ENCODE data around the gene HES4.

The HES4 gene

DNA sequence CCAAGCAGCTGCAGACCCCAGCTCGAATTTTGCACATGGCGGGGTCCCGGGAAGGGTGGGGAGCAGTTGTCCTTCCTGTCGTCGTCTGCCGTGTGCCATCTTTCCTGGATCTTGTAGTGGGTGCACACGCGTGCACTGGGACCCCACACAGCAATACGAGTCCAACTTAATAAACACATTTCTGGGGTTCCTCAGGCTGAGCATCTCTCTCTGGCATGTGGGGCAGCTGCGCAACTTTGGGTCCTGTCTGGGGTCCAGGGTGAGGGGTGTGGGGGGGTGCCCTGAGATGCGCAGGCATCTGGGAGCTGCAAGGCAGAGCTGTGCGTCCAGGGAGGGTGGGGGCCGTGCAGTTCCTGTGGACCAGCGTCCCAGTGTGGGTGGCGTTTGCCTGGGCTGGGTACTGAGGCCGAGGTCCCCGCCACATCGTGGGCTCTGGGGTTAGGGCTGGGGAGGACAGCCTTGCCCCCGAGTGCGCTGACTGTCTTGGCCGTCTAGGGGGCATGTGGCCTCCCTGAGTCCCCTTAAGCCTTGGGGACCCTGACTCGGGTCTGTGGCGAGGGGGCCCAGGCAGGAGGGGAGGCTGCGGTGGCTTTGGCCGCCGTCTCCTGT, 34.3 kb downstream of the HES4 start:
- no peak for DNase-seq

DNA sequence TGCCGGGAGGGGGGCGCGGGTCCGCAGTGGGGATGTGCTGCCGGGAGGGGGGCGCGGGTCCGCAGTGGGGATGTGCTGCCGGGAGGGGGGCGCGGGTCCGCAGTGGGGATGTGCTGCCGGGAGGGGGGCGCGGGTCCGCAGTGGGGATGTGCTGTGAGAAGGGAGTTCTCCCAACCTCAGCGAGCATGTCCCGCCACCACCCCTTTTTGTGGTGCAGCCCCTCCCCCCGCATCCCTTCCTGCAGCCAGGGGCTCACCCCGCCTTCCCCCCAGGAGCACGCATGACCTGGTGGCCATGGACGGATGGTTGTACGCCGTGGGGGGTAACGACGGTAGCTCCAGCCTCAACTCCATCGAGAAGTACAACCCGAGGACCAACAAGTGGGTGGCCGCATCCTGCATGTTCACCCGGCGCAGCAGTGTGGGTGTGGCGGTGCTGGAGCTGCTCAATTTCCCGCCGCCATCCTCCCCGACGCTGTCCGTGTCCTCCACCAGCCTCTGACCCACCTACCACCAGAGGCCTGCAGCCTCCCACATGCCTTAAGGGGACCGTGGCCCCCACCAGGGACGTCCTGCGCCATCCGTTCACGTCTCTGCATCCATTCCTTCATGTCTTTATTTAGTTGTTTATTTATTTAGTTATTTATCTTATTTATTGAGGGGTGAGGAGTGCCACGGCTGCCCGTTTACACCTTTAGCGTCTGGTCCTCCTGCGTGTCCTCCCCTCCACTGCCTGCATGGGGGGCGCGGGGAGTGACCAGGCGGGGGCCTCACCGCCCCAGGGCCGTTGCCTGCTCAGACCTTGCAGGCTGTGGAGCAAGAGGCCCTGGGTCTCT, 35.0 kb downstream of the HES4 start:
- no peak for DNase-seq

DNA sequence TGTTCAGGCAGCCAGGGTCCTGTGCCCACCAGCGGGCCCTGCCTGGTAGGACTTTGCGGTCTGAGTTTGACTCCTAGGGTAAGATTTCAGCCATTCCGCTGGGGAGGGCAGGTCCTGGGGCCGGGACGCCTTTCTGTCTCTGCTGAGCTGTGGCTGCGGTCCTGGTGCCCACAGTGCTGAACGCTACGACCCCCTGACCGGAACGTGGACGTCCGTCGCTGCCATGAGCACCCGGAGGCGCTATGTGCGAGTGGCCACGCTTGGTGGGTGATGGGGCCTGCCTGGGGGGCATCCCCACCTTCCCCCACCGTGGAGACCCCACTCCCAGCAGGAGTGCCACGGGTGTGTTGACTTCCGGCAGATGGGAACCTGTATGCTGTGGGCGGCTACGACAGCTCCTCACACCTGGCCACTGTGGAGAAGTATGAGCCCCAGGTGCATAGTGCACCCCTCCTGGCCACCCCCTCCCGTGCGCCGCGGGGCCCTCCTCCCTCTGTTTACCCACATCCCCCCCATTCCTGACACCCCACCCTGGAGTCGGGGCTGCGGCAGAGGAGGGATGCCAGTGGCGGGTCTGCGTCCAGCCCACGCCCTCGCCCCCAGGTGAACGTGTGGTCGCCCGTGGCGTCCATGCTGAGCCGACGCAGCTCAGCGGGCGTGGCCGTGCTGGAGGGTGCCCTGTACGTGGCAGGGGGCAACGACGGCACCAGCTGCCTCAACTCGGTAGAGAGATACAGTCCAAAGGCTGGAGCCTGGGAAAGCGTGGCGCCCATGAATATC, 36.0 kb downstream of the HES4 start:
- DNase-seq: no peak

DNA sequence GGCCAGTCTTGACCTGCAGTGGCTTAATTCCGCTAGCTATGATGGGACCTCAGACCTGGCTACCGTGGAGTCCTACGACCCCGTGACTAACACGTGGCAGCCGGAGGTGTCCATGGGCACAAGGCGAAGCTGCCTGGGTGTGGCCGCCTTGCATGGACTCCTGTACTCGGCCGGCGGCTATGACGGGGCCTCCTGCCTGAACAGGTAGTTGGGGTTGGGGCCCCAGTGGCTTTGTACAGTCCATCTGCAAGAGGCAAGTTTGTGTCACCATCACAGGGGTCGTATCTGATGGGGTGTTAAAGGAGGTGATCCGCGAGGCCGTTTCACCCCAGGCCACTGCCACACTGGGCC, 36.6 kb downstream of the HES4 start:
- DNase-seq: no peak

DNA sequence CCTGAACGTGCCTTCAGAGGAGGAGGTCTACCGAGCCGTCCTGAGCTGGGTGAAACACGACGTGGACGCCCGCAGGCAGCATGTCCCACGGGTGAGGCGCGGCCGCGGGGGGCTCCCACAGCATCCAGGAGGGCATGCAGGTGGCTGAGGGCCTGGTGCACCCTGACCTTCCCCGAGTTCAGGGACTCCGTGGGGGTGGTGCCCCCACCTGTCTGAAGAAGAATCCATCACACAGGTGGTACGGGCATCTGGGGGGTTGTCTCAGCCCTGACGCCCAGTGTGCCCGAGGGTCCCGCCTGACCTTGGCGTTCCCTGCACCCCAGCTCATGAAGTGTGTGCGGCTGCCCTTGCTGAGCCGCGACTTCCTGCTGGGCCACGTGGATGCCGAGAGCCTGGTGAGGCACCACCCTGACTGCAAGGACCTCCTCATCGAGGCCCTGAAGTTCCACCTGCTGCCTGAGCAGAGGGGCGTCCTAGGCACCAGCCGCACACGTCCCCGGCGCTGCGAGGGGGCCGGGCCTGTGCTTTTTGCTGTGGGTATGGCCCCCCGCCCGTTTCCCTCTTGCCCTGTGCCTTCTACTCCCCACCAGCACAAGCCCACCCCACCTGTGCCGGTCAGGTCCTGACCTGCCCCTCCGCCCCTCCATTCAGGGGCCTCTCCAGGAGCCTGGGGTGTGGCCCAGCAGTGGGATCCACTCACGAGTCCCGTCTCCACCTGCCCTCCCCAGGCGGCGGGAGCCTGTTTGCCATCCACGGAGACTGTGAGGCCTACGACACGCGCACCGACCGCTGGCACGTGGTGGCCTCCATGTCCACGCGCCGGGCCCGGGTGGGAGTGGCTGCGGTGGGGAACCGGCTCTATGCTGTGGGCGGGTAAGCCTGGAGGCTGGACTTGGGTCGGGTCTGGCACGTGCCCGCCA, 37.3 kb downstream of the HES4 start:
- no peak for DNase-seq

DNA sequence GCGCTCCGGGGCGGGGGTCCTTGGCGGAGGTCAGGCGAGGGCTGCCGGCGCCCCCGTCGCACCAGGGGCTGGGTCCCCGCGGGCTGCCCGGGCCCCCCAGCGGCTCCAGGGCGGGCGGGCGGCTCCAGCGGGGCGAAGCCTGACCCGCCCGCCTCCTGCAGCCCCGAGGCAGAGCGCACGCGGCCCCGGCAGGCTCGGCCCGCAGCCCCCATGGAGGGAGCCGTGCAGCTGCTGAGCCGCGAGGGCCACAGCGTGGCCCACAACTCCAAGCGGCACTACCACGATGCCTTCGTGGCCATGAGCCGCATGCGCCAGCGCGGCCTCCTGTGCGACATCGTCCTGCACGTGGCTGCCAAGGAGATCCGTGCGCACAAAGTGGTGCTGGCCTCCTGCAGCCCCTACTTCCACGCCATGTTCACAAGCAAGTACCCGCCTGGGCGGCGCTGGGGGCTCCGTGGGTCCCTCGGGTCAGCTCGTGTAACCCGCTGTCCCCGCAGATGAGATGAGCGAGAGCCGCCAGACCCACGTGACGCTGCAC, 38.7 kb downstream of the HES4 start:
- no peak for DNase-seq

DNA sequence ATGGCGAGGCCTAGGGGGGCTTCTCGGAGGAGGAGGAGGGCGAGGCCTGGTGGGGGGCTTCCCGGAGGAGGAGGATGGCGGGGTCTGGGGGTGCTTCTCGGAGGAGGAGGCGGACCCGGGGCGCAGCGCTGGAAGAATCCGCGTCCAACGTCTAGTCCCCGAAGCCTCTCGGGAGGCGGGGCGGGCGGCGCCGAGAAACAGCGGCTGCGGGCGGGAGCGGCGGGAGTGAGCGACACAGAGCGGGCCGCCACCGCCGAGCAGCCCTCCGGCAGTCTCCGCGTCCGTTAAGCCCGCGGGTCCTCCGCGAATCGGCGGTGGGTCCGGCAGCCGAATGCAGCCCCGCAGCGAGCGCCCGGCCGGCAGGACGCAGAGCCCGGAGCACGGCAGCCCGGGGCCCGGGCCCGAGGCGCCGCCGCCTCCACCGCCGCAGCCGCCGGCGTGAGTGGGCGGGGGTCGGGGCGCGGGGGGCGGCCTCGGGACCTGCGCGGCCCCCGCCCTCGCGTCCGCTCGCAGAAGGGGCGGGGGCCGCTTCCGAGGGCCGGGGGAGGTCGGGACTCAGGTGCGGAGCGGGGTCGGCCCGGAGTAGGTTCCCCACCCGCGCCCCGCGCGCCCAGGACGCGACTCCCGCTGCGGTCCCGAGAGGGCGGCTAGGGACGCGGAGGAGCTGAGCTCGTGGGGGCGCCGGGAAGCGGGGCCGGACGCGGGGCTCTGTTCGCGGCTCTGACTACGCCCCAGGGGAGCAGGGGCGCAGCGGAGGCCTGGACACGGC, 39.4 kb downstream of the HES4 start, which contains the start of gene KLHL17:
Gene KLHL17 (plus strand): TSS at position 222 of the 769 bp plus-strand sequence. CDS start 110 bp downstream, at position 332.
- DNase-seq: peak; percentile 84

DNA sequence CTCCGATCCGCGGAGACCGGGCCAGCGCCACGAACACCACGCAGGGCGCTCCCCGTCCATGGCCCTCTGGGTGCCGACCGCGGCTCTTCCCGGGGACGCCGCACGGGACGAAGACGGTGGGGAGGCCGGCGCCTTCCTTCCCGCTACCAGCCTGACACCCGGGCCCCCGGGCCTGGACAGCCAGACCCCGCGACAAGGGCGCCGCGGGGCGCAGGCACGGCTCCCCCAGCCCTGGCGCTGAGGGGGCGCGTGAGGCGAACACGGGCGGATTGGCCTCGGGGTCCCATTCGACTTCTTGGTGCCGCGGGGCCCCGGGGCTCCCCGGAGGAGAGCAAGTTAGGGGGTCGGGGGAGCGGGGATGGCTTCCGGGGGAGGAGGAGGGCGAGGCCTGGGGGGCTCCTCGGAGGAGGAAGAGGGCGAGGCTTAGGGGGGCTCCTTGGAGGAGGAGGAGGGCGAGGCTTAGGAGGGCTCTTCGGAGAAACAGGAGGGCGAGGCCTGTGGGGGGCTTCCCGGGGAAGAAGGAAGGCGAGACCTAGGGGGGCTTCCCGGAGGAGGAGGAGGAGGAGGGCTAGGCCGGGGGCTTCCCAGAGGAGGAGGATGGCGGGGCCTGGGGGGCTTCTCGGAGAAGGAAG, 40.0 kb downstream of the HES4 start:
- no peak for DNase-seq

DNA sequence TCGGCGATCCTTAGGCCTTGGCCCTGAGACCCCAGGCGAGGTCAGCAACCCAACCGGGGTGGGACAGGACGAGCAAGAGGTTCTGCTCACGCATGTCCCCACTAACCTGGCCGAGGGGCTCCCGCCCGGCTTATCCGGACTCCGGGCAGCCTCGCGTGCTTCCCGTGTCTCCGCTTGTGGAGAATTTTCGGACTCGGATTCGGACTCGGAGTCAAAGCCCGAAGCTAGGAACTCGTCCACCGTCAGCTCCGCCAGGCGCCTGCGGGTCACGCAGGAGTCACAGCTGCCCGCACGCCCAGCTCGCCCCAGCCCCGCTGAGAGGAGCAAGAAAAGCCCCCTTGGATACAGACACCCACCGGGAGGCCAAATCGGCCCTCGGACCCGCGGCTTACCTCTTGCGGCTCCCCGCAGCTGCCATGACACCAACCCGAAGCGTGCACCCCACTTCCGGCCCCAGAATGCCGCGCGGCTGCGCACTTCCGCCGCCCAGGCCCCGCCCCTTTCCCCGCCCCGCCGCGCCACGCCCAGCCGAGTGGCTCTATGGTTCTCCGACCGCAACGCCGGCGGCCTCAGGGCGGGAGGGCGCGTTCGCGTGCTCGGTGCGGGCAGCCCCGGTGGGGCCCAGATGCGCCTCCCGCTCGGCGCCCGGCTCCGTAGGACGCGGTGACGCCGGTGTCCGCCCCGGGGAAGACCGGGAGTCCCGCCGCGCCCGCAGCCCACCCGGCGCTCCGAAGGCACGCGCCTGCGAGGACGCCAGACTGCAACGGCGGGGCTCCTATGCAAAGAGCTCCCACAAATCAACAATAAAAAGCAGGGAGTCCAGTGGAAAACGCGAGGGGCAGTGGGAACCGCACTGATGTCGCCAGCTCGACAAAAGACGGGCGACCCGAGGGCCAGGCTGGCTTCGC, 40.8 kb downstream of the HES4 start, which contains the start of gene NOC2L:
Gene NOC2L (minus strand): TSS at position 434 of the 908 bp plus-strand sequence. CDS start 16 bp downstream, at position 418.
- peak; percentile 95 for DNase-seq

DNA sequence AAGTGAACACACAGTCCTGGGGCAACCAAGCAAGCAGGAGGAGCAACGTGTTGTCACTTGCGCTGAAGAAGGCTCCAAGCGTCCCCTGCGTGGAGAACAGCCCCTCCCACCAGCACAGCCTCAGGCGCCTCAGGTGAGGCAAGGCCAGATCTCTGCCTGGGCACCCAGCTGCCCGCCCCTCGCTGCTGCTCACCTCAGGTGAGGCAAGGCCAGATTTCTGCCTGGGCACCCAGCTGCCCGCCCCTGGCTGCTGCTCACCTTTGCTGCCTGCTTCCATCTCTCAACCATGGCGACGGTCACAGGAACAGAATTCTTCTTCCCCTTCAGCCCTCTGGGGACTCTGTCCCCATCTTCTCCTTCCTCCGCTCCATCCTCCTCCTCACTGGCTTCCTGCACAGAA, 43.3 kb downstream of the HES4 start:
- no peak for DNase-seq

DNA sequence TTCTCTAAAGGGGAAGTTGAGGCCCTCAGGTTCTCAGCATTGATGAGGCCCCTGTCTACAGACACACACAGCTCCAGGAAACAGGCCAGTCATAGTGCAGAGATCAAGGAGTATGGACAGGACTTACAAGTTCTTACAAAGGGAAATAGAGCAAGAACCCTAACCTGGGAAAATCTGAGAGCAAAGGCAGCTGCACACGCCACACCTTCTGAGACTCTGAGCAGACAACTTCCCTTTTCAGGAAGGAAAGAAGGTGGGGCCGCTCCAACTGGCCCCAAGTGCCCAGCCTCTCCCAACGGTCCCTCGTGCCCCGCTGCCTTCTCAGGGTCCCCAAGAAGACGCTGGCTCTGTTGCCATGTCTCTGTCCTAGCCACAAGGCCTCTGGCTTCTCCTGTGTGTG, 44.4 kb downstream of the HES4 start:
- DNase-seq: no peak

DNA sequence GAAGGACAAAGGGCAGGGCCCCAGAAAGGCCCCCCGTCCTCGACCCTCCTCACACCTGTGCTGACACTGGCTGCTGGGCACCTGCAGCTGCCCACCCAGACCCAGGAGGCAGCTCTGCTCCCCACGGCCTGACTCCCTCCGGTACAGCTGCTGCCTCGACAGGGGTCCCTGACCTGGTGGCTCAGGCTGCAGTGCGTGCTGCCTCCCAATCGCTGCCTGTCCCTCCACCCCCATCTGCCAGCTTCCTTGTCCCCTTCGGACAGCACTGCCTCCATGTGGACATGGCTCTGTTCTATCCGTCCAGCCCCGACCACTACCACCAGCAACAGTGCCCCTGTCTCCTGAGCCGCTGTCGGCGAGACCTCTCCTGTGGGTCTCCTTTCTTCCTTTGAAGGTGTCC, 45.0 kb downstream of the HES4 start:
- no peak for DNase-seq

DNA sequence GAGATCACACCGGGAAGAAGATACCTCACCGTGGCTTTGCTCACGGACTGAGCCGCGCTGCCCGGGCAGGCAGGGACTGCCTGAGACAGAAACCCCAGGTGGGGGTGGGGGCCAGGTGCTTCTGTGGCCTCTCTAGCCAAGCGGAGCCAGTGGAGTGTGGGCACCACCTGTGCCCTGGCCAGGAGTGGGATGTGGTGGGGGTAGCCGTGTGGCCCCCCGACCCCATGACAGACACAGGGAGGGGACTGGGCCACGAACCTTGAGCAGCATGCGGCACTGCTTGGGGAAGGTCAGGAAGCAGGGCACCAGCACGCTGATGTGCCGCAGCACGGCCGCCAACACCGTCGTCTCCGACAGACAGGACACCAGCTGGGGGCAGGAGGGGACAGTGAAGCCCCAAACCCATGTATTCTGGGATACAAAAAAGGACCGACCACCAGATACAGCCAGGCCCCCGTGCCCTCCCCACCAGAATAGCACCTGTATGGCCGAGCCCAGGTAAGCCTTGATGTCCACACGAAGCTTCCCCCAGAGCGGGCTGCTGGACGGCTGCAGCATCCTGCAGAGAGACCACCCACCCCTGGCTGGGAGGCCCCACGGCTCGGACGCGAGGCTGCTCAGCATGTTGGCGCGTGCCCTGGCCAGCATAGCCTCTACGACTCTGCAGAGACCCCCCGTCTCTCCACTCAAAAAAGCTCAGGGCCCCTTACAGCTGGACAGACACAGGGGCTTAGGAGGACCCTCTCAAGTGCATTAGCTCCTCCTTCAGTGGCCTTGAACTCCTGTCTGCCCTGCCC, 46.2 kb downstream of the HES4 start:
- DNase-seq: no peak

DNA sequence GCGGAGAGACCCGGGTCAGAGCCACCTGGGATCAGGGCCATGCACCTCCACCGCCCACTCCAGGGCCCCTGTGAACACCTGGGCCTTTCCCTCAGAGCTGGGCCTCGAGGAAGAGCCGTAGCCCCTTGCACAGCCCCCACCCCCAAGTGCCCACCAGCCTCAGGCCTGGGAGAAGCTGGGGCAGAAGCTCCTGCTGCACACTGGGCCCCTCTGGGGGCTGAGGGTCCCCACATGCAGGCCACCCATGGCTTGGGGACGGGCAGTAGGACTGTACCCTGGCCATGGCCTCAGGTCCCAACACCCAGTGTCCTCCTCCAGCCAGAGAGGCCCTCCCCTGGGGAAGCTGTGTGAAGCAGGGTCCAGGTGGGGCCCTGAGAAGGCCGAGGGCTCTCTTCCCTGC, 47.3 kb downstream of the HES4 start:
- no peak for DNase-seq

DNA sequence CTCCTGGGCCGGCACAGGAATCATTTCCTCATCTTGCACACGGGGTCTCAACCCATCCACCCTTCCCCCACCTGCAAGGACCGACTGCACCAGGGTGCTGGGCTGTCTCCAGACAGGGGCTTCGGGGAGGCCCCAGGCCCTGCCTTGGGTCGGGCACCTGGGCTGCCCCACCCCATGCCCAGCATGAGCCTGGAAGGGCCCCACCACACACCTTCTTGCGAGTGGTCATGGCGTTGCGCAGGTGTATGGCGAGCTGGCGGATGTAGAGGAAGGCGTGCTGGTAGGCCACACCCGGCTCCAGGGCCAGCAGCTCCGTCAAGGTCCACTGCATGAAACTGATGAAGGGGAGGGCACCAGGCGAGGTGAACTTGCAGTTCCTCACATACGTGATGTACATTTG, 47.7 kb downstream of the HES4 start:
- DNase-seq: no peak

DNA sequence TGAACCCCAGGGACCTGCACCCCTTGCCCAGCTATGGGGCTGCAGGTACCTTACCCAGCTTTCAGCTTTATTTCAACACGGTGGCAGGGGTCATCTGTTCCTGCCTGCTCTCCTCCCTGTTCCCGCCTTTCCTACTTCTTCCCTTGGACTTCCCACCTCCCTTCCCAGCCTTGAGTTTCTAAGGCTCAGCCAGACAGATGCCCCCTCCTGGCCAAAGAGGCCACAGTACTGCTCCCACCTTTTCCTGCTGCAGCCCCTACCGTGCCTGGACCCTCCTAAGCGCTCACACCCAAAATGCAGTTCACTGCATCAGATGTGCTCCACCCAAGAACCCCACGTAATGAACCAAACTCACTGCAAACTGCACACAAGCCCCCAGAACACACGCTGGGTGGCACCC, 48.5 kb downstream of the HES4 start:
- DNase-seq: no peak

DNA sequence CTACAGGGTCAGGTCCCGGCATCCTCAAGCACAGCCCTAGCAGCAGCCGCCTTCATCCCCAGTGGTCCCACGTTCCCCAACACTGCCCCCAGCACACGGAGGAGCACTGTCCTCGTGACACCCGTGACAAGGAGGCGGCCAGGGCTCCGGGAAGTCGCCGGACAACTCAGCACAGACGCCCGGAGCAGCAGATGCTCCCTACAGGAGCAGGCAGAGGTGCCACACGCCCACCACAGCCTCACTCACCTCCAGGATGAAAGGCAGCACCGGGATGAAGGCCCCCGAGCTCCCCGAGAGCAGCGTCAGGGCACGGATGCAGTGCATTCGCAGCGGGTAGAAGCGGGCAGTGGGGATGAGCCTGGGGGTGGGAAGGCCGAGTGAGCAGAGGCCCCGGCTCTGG, 49.0 kb downstream of the HES4 start:
- DNase-seq: no peak

DNA sequence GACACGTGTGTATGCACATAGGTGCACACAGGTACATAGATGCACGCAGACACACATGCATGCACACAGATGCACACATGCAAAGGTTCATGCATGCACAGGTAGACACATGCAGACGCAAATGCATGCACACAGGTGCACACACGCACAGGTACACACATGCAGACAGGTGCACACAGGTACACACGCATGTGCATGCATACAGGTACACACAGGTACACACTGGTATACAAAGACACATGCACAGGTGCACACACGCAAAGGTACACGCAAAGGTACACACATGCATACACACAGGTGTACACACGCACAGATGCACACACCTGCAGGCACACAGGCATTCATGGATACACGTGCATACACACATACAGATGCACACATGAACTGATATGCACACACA, 49.6 kb downstream of the HES4 start:
- no peak for DNase-seq
